CD8-positive, alpha-beta memory T cell (primary cell): ENCODE data around the gene KCNIP1. TPM values are rescaled to one million over a fixed set of nuclear protein-coding genes. Genes with fewer than 3 reads are reported as not detected.
A peak's percentile ranks its signal among the peaks of the same experiment; 100 is the strongest.

Experiments used
- CTCF ChIA-PET: fragments of 350-600 bp; sonication (Branson Sonifier 250); formaldehyde crosslinking; loops from one replicate; lab custom pipeline; 2021; ENCODE audit warnings: antibody characterized with exemption; lab: Charles Lee
- POLR2A ChIA-PET: fragments of 350-600 bp; sonication (Branson Sonifier 250); formaldehyde crosslinking; loops from one replicate; lab custom pipeline; 2021; ENCODE audit warnings: antibody characterized with exemption; lab: Charles Lee
- DNase-seq, 5 donors: peaks; one replicate each; pipeline versions ENCODE4 v3.0.0 to v3.0.0-alpha.2; 2020 to 2022; ENCODE audit warnings: mixed read lengths in 1 of 5
- H3K27ac ChIP-seq: one replicate; pipeline ENCODE4 v1.7.0; 2013; ENCODE audit warnings: low read depth, mild to moderate bottlenecking, low read length, moderate library complexity
- H3K27me3 ChIP-seq: 2 replicates; pipeline ENCODE4 v1.7.0; 2013; ENCODE audit warnings: low read length, mild to moderate bottlenecking; ENCODE audit not compliant: insufficient read depth, poor library complexity, severe bottlenecking
- H3K36me3 ChIP-seq: 2 replicates; pipeline ENCODE4 v1.7.0; 2013; ENCODE audit warnings: mild to moderate bottlenecking, low read length, moderate library complexity; ENCODE audit not compliant: insufficient read depth
- H3K4me1 ChIP-seq: 2 replicates; pipeline ENCODE4 v1.7.0; 2013; ENCODE audit warnings: mild to moderate bottlenecking, low read length, moderate library complexity; ENCODE audit not compliant: insufficient read depth
- H3K4me3 ChIP-seq: 2 replicates; pipeline ENCODE4 v1.7.0; 2013; ENCODE audit warnings: mild to moderate bottlenecking, low read length
- H3K9me3 ChIP-seq: 2 replicates; pipeline ENCODE4 v1.7.0; 2013; ENCODE audit warnings: mild to moderate bottlenecking, low read length
- H3K27ac Mint-ChIP-seq, 8 donors: one replicate each; pipeline ENCODE4 v1.8.0; 2020 to 2021; ENCODE audit warnings: mixed read lengths in 8 of 8, mild to moderate bottlenecking in 6 of 8, inconsistent platforms in 3 of 8, moderate library complexity in 3 of 8
- H3K27me3 Mint-ChIP-seq, 2 donors: one replicate each; pipeline ENCODE4 v1.8.0; 2020 to 2021; ENCODE audit warnings: mixed read lengths in 2 of 2, mild to moderate bottlenecking in 1 of 2, moderate library complexity in 1 of 2
- H3K36me3 Mint-ChIP-seq, 3 donors: one replicate each; pipeline ENCODE4 v1.8.0; 2020 to 2021; ENCODE audit warnings: mixed read lengths in 3 of 3, inconsistent platforms in 1 of 3, mild to moderate bottlenecking in 1 of 3
- H3K4me1 Mint-ChIP-seq, 3 donors: one replicate each; pipeline ENCODE4 v1.8.0; 2020 to 2021; ENCODE audit warnings: mixed read lengths in 3 of 3, inconsistent platforms in 1 of 3, mild to moderate bottlenecking in 1 of 3
- H3K4me3 Mint-ChIP-seq, 7 donors: one replicate each; pipeline ENCODE4 v1.8.0; 2020 to 2021; ENCODE audit warnings: mixed read lengths in 7 of 7, mild to moderate bottlenecking in 6 of 7, moderate library complexity in 4 of 7, inconsistent platforms in 2 of 7
- H3K9me3 Mint-ChIP-seq, 5 donors: one replicate each; pipeline ENCODE4 v1.8.0; 2020 to 2022; ENCODE audit warnings: mixed read lengths in 5 of 5, mild to moderate bottlenecking in 3 of 5, moderate library complexity in 2 of 5, inconsistent platforms in 1 of 5
- polyA plus RNA-seq: library from polyadenylated mRNA; unstranded; fragments of 300-500 nt; fragmentation: Illumina TruSeq; gene quantifications from one replicate; pipeline ENCODE4 v1.2.3, GENCODE V29; 2021
- total RNA-seq, 2 experiments: library from RNA; stranded (reverse); gene quantifications; one replicate each; pipeline ENCODE4 v1.2.3, GENCODE V29; 2021

Gene KCNIP1
- total and polyA plus RNA-seq, 3 experiments from 2014 or later: not detected

DNA sequence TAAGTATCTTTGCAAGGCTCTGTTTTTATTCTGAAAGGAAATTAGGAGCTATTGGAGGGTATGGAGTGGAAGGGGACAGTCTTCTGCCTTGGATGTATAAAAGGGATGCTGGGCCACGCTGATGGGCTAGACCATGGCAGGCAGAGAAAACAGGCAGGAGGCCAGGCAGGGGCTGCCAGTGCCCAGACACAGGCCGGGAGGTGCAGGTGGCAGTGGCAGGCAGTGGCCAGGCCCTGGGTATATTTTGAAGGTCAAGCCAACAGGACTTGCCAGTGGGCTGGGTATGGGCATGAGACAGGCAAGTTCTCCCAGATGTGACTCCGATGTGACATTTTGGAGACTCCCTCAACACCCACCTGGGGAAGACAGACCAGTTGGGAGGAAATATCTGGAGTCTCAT is 131.9 kb downstream of the KCNIP1 start:
- no peaks in the 10 kb centered on the region for H3K36me3 Mint-ChIP-seq
- H3K36me3 ChIP-seq: no peaks in the 10 kb centered on the region
- no peak overlapping the region for H3K27ac Mint-ChIP-seq
- no peaks in the 10 kb centered on the region for H3K9me3 ChIP-seq
- no peak overlapping the region for H3K4me3 Mint-ChIP-seq
- peaks cover 0 to 3% (median 0%) of the 10 kb centered on the region in 5 donors for H3K9me3 Mint-ChIP-seq
- H3K27ac ChIP-seq: no peak overlapping the region
- H3K27me3 ChIP-seq: no peaks in the 10 kb centered on the region
- H3K4me1 Mint-ChIP-seq: peaks cover 20 to 24% (median 21%) of the 10 kb centered on the region in 3 donors
- CTCF ChIA-PET: no interaction called here
- POLR2A ChIA-PET: no interaction called here
- H3K4me3 ChIP-seq: no peak overlapping the region
- peaks cover 10% of the 10 kb centered on the region for H3K4me1 ChIP-seq
- no peak for DNase-seq
- H3K27me3 Mint-ChIP-seq: peaks cover 25 to 32% of the 10 kb centered on the region in 2 donors

DNA sequence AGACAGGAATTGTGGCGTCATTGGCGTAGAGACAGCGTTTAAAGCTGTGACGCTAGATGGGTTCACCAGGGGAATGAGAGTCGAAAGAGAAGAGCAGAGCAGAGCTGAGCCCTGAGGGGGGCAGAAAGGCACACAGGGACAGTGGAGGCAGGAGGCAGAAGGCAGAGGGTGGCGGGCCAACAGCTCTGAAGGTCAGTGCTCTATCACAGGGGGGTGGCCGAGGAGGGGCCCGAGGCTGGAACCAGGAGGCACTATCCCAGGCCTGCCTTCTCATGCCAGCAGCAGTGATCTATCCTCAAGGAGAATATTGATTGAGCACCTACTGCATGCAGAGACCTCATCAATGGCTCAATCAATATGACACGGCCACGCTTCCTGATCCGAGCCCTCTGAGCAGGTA is 132.4 kb downstream of the KCNIP1 start:
- POLR2A ChIA-PET: no interaction called here
- peaks cover 20 to 24% (median 21%) of the 10 kb centered on the region in 3 donors for H3K4me1 Mint-ChIP-seq

DNA sequence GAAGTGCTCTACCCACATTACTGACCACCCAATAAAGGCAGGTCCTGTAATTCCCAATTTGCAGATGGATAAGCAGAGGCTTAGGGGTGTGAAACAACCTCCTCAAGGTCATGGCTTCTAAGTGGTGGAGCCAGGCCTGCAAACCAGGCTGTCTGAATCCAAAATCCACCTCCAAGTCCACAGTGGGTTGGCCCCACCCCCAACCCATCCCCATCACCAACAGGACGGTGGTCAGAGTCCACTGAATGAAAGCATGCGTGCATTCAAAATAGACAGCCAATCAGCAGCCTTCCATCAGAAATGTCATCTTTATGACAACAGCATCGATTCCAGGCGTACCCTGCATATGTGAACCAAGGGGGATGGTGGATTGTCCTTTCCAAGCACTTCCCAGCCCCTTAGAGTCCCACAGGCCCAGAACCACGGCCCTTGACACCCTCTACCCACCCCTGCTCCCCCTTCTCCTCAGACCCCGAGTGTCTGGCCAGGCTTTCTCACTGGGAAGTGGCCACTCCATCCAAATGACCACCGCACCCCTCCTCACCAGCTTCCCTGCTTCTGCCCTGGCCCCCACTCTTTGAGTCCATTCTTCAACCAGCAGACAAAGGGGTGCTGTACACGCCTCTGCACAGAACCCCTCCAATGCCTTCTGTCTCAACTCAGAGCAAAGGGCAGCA is 133.1 kb downstream of the KCNIP1 start:
- Histone ChIP-seq H3K27ac (no peak overlapping the region), H3K36me3 (no peaks in the 10 kb centered on the region), H3K4me1 (peaks cover 10% of the 10 kb centered on the region), H3K27me3 (no peaks in the 10 kb centered on the region), H3K4me3 (no peak overlapping the region), H3K9me3 (no peaks in the 10 kb centered on the region)
- Mint-ChIP-seq H3K4me1 (peaks cover 20 to 24% (median 21%) of the 10 kb centered on the region in 3 donors), H3K4me3 (no peak overlapping the region), H3K36me3 (no peaks in the 10 kb centered on the region), H3K27me3 (peaks cover 34 to 38% of the 10 kb centered on the region in 2 donors), H3K27ac (no peak overlapping the region), H3K9me3 (peaks cover 0 to 3% (median 0%) of the 10 kb centered on the region in 5 donors)
- ChIA-PET POLR2A (no interaction called here), CTCF (interaction anchor here (0.9 kb wide), 1 partner anchor 10 kb away, joined by 4 read pairs; no protein-coding TSS in a partner anchor)
- no peak for DNase-seq

More for the DNA sequence above, 132.4 kb downstream of the KCNIP1 start:
- no peaks in the 10 kb centered on the region for H3K9me3 ChIP-seq
- H3K27me3 Mint-ChIP-seq: peaks cover 28 to 37% of the 10 kb centered on the region in 2 donors
- no peak overlapping the region for H3K27ac Mint-ChIP-seq
- peaks cover 0 to 3% (median 0%) of the 10 kb centered on the region in 5 donors for H3K9me3 Mint-ChIP-seq
- peaks cover 10% of the 10 kb centered on the region for H3K4me1 ChIP-seq
- H3K36me3 ChIP-seq: no peaks in the 10 kb centered on the region
- no peak overlapping the region for H3K4me3 ChIP-seq
- H3K27me3 ChIP-seq: no peaks in the 10 kb centered on the region
- H3K27ac ChIP-seq: no peak overlapping the region
- CTCF ChIA-PET: interaction anchor here (0.9 kb wide), 1 partner anchor 9 kb away, joined by 4 read pairs; no protein-coding TSS in a partner anchor
- H3K4me3 Mint-ChIP-seq: peak overlapping the region in 1 of 7 donors; percentile 80
- H3K36me3 Mint-ChIP-seq: no peaks in the 10 kb centered on the region
- no peak for DNase-seq

DNA sequence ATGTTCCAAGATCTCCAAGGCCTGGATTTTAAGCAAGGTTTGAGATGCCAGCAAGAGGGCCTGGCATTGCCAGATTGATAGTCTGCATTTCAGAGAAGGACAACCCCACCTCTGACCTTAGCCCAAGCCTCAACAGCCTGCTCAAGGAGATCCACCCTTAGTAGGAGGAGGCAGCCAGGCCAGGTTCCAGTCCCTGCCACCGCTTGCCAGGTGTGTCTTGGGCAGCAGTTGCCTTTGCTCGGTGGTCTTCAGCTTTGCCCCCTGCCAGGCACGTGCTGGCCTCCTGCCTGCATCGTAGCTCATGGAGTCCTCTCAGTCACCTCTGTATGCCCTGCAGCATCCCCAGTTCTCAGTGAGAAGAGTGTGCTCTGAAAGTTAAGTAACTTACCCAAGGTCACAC is 134.2 kb downstream of the KCNIP1 start:
- no peaks in the 10 kb centered on the region for H3K36me3 Mint-ChIP-seq
- H3K9me3 Mint-ChIP-seq: peaks cover 0 to 3% (median 0%) of the 10 kb centered on the region in 5 donors
- Histone ChIP-seq H3K9me3 (no peaks in the 10 kb centered on the region), H3K27me3 (no peaks in the 10 kb centered on the region), H3K4me3 (no peak overlapping the region), H3K4me1 (peaks cover 10% of the 10 kb centered on the region), H3K27ac (no peak overlapping the region), H3K36me3 (no peaks in the 10 kb centered on the region)
- H3K27me3 Mint-ChIP-seq: peaks cover 34 to 44% of the 10 kb centered on the region in 2 donors
- H3K4me3 Mint-ChIP-seq: no peak overlapping the region
- no peak for DNase-seq
- peaks cover 11 to 19% (median 12%) of the 10 kb centered on the region in 3 donors for H3K4me1 Mint-ChIP-seq
- ChIA-PET POLR2A (no interaction called here), CTCF (interaction anchor here (0.7 to 1.2 kb wide), 3 partner anchors 14 to 106 kb away, joined by 3 read pairs; no protein-coding TSS in a partner anchor)
- no peak overlapping the region for H3K27ac Mint-ChIP-seq

DNA sequence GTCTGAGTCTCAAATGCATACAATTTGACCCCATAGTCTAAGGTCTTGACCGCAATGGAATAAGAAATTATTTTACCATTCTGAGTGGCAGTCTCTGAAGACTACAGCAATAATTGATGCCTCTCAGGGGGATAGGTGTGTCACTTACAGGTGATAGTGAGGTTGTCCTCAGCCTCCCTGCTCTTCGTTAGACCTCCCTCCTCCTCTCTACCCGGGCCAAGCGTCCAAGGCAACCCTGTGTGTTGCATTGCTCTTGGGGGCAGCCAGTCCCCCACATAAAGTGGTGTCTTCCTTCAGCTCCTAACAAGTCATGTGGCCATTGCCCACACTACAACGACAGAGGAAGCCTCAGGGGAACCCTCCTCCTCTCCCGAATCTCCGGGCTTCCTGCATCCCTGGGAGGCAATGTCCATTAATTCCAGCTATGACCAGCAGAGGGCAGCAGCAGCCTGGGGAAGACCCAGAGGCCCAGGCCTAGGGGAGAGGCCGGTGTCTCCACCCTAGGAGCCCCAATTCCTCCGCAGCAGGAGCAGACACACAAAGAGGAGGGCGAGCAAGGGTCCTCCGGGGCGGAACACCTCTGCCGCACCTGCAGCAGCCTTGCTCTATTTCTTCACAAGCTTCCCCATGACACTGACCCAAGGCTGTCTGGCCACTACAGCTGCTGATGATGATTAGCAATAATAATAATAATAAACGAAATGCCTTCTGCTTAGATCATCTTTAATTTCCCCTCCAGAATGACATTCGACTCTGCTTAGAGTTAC is 134.8 kb downstream of the KCNIP1 start:
- peaks cover 10% of the 10 kb centered on the region for H3K4me1 ChIP-seq
- ChIA-PET POLR2A (no interaction called here), CTCF (interaction anchor here (1.0 to 1.2 kb wide), 2 partner anchors 14 to 107 kb away, joined by 3 read pairs; no protein-coding TSS in a partner anchor)
- H3K9me3 ChIP-seq: no peaks in the 10 kb centered on the region
- Mint-ChIP-seq H3K4me3 (peak overlapping the region in 1 of 7 donors; percentile 44), H3K36me3 (no peaks in the 10 kb centered on the region), H3K9me3 (peaks cover 0 to 3% (median 0%) of the 10 kb centered on the region in 5 donors), H3K27ac (peak overlapping the region in 1 of 8 donors; percentile 82), H3K27me3 (peaks cover 31 to 49% of the 10 kb centered on the region in 2 donors), H3K4me1 (peaks cover 5 to 13% (median 8%) of the 10 kb centered on the region in 3 donors)
- no peak overlapping the region for H3K27ac ChIP-seq
- no peak overlapping the region for H3K4me3 ChIP-seq
- no peaks in the 10 kb centered on the region for H3K36me3 ChIP-seq
- DNase-seq: peak in 3 of 5 donors; percentile 18 to 39 (median 32)
- H3K27me3 ChIP-seq: no peaks in the 10 kb centered on the region

DNA sequence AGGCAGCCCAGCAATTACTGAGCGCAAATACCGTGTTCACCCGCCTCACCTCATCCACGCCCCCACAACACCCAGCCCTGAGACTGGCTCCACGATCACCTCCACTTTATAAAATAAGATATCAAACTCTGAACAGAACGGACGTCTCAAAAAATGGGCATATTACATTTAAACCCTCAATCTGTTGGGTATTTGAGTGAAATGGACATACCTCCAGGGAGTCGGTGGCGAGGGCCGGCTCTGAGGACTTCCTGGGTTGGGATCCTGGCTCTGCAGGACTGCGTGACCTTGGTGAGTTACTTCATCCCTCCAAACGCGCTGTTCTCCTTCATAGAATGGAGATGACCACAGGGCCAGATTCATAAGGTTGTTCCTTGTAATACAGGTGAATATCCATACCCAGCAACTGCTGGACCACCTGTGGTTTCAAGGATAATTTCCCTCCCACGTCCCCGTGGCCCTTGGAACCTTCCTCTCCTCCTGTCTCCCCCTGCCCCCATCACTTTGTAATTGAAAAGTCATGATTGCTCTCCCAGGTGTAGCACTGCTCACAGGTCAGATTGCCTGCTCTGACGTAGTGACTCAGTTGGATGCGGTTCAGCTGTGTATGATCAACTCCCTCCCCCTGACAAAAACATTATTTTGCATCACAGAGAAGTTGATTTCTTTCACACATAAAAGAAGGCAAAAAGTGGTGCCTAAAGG is 135.6 kb downstream of the KCNIP1 start:
- Histone ChIP-seq H3K4me3 (no peak overlapping the region), H3K4me1 (peaks cover 3% of the 10 kb centered on the region), H3K27ac (no peak overlapping the region), H3K27me3 (no peaks in the 10 kb centered on the region), H3K36me3 (no peaks in the 10 kb centered on the region), H3K9me3 (no peaks in the 10 kb centered on the region)
- Mint-ChIP-seq H3K27me3 (peaks cover 34 to 54% of the 10 kb centered on the region in 2 donors), H3K4me1 (peaks cover 0 to 6% (median 2%) of the 10 kb centered on the region in 3 donors), H3K36me3 (no peaks in the 10 kb centered on the region), H3K27ac (peak overlapping the region in 1 of 8 donors; percentile 82), H3K4me3 (no peak overlapping the region), H3K9me3 (no peaks in the 10 kb centered on the region)
- DNase-seq: no peak
- POLR2A ChIA-PET: no interaction called here
- CTCF ChIA-PET: no interaction called here

DNA sequence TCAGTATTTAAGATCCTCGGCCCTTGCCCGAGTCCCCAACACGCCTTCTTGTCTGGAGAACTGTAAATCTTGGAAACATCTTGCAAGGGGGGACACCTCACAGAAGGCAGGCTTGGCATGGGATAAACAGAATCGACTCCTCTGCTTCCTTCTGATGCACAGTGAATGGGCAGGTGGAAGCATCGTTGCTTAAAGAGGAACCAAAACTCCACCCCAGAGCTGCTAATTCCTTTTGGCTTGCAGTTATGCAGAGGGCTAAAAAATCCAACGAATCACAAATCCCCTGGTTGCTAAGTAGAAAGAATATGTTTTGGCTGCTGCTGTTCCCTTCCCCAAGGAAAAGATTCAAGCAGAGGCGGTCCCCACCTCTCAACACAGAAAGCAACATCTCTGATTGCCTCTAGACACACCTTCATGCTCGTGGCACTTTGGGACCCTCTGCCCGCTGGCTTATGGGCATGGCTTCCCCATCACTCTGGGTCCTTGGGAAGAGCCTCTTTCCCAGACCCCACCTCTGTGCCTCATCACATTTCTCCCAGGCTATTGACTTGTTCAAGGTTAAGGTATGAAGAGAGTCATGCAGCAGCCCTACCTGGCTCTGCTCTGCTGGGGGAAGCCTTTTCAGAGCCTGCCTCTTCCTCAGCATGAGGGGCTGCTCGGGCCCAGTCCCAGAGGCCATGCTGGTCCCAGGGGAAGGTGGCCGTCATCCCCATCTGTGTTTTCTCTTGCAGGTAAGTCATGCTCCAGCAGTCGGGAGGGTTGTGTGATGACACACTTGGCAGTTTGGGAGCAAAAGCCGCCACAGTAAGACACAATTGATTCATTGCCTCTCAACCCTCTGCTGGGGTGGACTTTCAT is 137.1 kb downstream of the KCNIP1 start:
- Mint-ChIP-seq H3K4me3 (no peak overlapping the region), H3K27me3 (peaks cover 36 to 57% of the 10 kb centered on the region in 2 donors), H3K9me3 (no peaks in the 10 kb centered on the region), H3K36me3 (no peaks in the 10 kb centered on the region), H3K27ac (no peak overlapping the region), H3K4me1 (peaks cover 0 to 4% (median 0%) of the 10 kb centered on the region in 3 donors)
- Histone ChIP-seq H3K4me3 (no peak overlapping the region), H3K4me1 (no peaks in the 10 kb centered on the region), H3K36me3 (no peaks in the 10 kb centered on the region), H3K9me3 (no peaks in the 10 kb centered on the region), H3K27ac (no peak overlapping the region), H3K27me3 (no peaks in the 10 kb centered on the region)
- POLR2A ChIA-PET: no interaction called here
- DNase-seq: no peak
- CTCF ChIA-PET: no interaction called here
